PC-9 (cell line): ENCODE measurements around the gene PHF21B. TPM values are rescaled to one million over a fixed set of nuclear protein-coding genes. Genes with fewer than 3 reads are reported as not detected.

Source experiments
- BruUV-seq: library from RNA; stranded (reverse); fragments of 400-500 nt; replicated peaks from 2 replicates; lab custom pipeline; 2021; lab: Mats Ljungman, UMichigan
- CTCF ChIA-PET: fragments of 300-600 bp; sonication (Branson Sonifier 250); formaldehyde crosslinking; loops from one replicate; lab custom pipeline; 2022; ENCODE audit warnings: antibody characterized with exemption; lab: Charles Lee
- POLR2A ChIA-PET: fragments of 300-600 bp; sonication (Branson Sonifier 250); formaldehyde crosslinking; loops from one replicate; lab custom pipeline; 2022; ENCODE audit warnings: antibody characterized with exemption; ENCODE audit not compliant: unreplicated experiment; lab: Charles Lee
- DNase-seq, 2 experiments: peaks; one replicate each; pipeline versions ENCODE4 v3.0.0 to v3.0.0-alpha.2; 2015 to 2022; ENCODE audit warnings: mixed read lengths in 1 of 2
- H2AFZ ChIP-seq: fragments of 200-600 bp; sonication (generic); 2 replicates; pipeline ENCODE4 v1.8.1; 2017; ENCODE audit warnings: antibody characterized with exemption
- H3F3A ChIP-seq: fragments of 200-600 bp; sonication (generic); 2 replicates; pipeline ENCODE4 v1.8.1; 2017; ENCODE audit warnings: antibody characterized with exemption, mild to moderate bottlenecking, low read depth; ENCODE audit not compliant: insufficient read depth
- H3K27ac ChIP-seq: fragments of 200-600 bp; sonication (generic); 2 replicates; pipeline ENCODE4 v1.6.1; 2016; ENCODE audit warnings: mixed run types
- H3K27me3 ChIP-seq: fragments of 200-600 bp; sonication (generic); 2 replicates; pipeline ENCODE4 v1.6.1; 2016; ENCODE audit warnings: low read depth, mixed run types; ENCODE audit not compliant: insufficient read depth
- H3K36me3 ChIP-seq: fragments of 200-600 bp; sonication (generic); 2 replicates; pipeline ENCODE4 v1.6.1; 2016; ENCODE audit warnings: low read depth, mixed run types
- H3K4me1 ChIP-seq: fragments of 200-600 bp; sonication (generic); replicated peaks from 2 replicates; pipeline ENCODE4 v1.6.1; 2016; ENCODE audit warnings: mixed run types; ENCODE audit not compliant: insufficient read depth
- H3K4me2 ChIP-seq: fragments of 200-600 bp; sonication (generic); 2 replicates; pipeline ENCODE4 v1.6.1; 2017; ENCODE audit warnings: mixed run types
- H3K4me3 ChIP-seq: fragments of 200-600 bp; sonication (generic); 2 replicates; pipeline ENCODE4 v1.6.1; 2016; ENCODE audit warnings: mixed run types
- H3K79me2 ChIP-seq: fragments of 200-600 bp; sonication (generic); 2 replicates; pipeline ENCODE4 v1.6.1; 2017; ENCODE audit warnings: low read depth, mixed run types
- H3K9me2 ChIP-seq: fragments of 200-600 bp; sonication (generic); 2 replicates; pipeline ENCODE4 v1.8.1; 2017; ENCODE audit warnings: mild to moderate bottlenecking; ENCODE audit not compliant: insufficient read depth
- H3K9me3 ChIP-seq: fragments of 200-600 bp; sonication (generic); 2 replicates; pipeline ENCODE4 v1.8.1; 2016; ENCODE audit warnings: low read depth; ENCODE audit not compliant: insufficient read depth
- H4K20me1 ChIP-seq: fragments of 200-600 bp; sonication (generic); 2 replicates; pipeline ENCODE4 v1.8.1; 2017; ENCODE audit not compliant: insufficient read depth
- EZH2 ChIP-seq: fragments of 200-600 bp; sonication (generic); IDR thresholded peaks from 2 replicates; pipeline ENCODE4 v1.8.0; 2017; ENCODE audit warnings: antibody characterized with exemption, low read depth
- intact Hi-C: fragments of 100-400 bp; cut with micrococcal nuclease; formaldehyde crosslinking; loops from one replicate; pipeline ENCODE4 v1.10.0; 2022; ENCODE audit not compliant: unreplicated experiment
- total RNA-seq: library from RNA; stranded (reverse); gene quantifications from 2 replicates; pipeline ENCODE4 v1.2.3, GENCODE V29; 2021
- TF ChIP-seq, protein P1 (sequence below): fragments of 200-600 bp; sonication (generic); conservative IDR thresholded peaks from 2 replicates; pipeline ENCODE4 v1.6.1; 2017; ENCODE audit warnings: mixed run types, antibody characterized with exemption, mild to moderate bottlenecking, moderate library complexity

PHF21B gene
- total RNA-seq, 1 experiment from 2014 or later, result not detected

DNA sequence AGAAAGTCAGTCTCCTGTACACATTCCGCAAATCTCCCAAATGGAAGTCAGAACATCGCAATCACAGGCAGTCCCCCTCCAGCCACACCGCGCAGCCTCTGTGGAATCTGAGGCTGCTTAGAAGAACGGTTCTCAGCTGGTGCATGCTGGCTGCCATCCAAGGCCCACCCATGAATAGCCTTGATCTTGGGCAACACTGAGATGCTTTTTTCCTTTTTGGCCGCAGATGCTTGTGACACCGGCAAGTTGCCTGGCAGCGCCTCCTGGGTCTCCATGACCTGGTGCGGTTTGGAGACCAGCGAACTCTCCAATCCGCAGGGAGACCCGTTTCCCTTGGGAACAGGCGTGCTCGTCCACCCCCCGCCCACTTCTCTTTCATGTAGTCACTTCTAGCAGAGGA, 26.3 kb upstream of the PHF21B start:
- peaks cover 97% of the 10 kb centered on the region for H3K27me3 ChIP-seq
- no peak for DNase-seq
- ChIA-PET CTCF (no interaction called here), POLR2A (no interaction called here)
- no peaks in the 10 kb centered on the region for H3K36me3 ChIP-seq
- no peak overlapping the region for H2AFZ ChIP-seq
- no peaks in the 10 kb centered on the region for H3K4me1 ChIP-seq
- no peaks in the 10 kb centered on the region for H4K20me1 ChIP-seq
- H3K9me3 ChIP-seq, result no peaks in the 10 kb centered on the region
- no peak overlapping the region for H3K4me3 ChIP-seq
- H3F3A ChIP-seq, result no peaks in the 10 kb centered on the region
- intact Hi-C loops, result no loop called here
- BruUV-seq, result no TSS peak
- H3K9me2 ChIP-seq, result no peaks in the 10 kb centered on the region
- TF ChIP-seq EZH2, result no peak
- TF ChIP-seq, protein P1, sequence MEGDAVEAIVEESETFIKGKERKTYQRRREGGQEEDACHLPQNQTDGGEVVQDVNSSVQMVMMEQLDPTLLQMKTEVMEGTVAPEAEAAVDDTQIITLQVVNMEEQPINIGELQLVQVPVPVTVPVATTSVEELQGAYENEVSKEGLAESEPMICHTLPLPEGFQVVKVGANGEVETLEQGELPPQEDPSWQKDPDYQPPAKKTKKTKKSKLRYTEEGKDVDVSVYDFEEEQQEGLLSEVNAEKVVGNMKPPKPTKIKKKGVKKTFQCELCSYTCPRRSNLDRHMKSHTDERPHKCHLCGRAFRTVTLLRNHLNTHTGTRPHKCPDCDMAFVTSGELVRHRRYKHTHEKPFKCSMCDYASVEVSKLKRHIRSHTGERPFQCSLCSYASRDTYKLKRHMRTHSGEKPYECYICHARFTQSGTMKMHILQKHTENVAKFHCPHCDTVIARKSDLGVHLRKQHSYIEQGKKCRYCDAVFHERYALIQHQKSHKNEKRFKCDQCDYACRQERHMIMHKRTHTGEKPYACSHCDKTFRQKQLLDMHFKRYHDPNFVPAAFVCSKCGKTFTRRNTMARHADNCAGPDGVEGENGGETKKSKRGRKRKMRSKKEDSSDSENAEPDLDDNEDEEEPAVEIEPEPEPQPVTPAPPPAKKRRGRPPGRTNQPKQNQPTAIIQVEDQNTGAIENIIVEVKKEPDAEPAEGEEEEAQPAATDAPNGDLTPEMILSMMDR, result no peak
- H3K79me2 ChIP-seq, result no peaks in the 10 kb centered on the region
- H3K27ac ChIP-seq, result no peak overlapping the region
- H3K4me2 ChIP-seq, result no peak overlapping the region

GRCh38 chr22:45034821-45035220, 25.0 kb upstream of the PHF21B start:
- H3K4me1 ChIP-seq, result no peaks in the 10 kb centered on the region
- no peaks in the 10 kb centered on the region for H3F3A ChIP-seq
- no peak overlapping the region for H3K4me2 ChIP-seq
- no peak overlapping the region for H2AFZ ChIP-seq
- intact Hi-C loops, result no loop called here
- DNase-seq, result no peak
- H4K20me1 ChIP-seq, result no peaks in the 10 kb centered on the region
- no peaks in the 10 kb centered on the region for H3K9me2 ChIP-seq
- TF ChIP-seq, protein P1, result no peak
- no peak for TF ChIP-seq EZH2
- ChIA-PET CTCF (no interaction called here), POLR2A (no interaction called here)
- H3K27me3 ChIP-seq, result peaks cover 96% of the 10 kb centered on the region
- H3K36me3 ChIP-seq, result no peaks in the 10 kb centered on the region
- no peaks in the 10 kb centered on the region for H3K79me2 ChIP-seq
- H3K9me3 ChIP-seq, result no peaks in the 10 kb centered on the region; the same call in 1 of the 2 replicates
- no peak overlapping the region for H3K4me3 ChIP-seq
- no TSS peak for BruUV-seq
- no peak overlapping the region for H3K27ac ChIP-seq

GRCh38 chr22:45034156-45034555, 24.4 kb upstream of the PHF21B start:
- POLR2A ChIA-PET, result no interaction called here
- no peaks in the 10 kb centered on the region for H3K4me1 ChIP-seq
- no peaks in the 10 kb centered on the region for H3K36me3 ChIP-seq
- intact Hi-C loops, result no loop called here
- no peaks in the 10 kb centered on the region for H4K20me1 ChIP-seq
- CTCF ChIA-PET, result no interaction called here
- H3K4me3 ChIP-seq, result no peak overlapping the region
- DNase-seq, result no peak
- H3K9me2 ChIP-seq, result no peaks in the 10 kb centered on the region
- peaks cover 96% of the 10 kb centered on the region for H3K27me3 ChIP-seq
- no peaks in the 10 kb centered on the region for H3K79me2 ChIP-seq
- no peaks in the 10 kb centered on the region; the same call in 1 of the 2 replicates for H3K9me3 ChIP-seq
- no peaks in the 10 kb centered on the region for H3F3A ChIP-seq
- TF ChIP-seq, protein P1, result no peak
- no peak for TF ChIP-seq EZH2
- BruUV-seq, result no TSS peak
- H2AFZ ChIP-seq, result no peak overlapping the region
- H3K27ac ChIP-seq, result no peak overlapping the region
- H3K4me2 ChIP-seq, result no peak overlapping the region
